WI38 (cell line): Measurements from ENCODE around the gene TNS4.

Experiments
- H3K4me3 ChIP-seq: 2 replicates; pipeline ENCODE4 v1.5.1; 2011; ENCODE audit warnings: low read depth, mild to moderate bottlenecking, control low read depth, low read length
- TF ChIP-seq, protein P1 (sequence below): IDR thresholded peaks from 2 replicates; pipeline ENCODE4 v1.5.1; 2012; ENCODE audit warnings: low read depth, mild to moderate bottlenecking, control low read depth, low read length

Gene TNS4

DNA sequence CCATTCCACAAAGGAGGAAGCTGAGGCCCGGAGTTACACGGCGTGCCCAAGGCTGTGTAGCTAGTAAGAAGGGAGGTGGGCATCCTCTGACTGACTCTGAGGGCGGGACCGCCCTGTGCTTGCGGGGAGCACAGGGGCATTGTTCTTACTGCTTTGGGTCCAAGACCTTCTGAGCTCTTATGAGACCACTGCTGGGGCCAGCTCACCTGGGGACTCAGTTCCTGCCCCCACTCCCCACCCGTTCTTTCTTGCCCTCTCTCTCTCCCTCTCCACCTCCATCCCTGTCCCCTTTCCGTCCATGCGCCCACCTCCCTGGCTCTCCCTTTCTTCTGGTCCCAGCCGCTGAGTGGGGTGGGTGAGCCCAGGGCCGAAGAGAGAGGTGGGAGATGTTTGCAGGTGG lies 44.2 kb upstream of the TNS4 start:
- TF ChIP-seq, protein P1, sequence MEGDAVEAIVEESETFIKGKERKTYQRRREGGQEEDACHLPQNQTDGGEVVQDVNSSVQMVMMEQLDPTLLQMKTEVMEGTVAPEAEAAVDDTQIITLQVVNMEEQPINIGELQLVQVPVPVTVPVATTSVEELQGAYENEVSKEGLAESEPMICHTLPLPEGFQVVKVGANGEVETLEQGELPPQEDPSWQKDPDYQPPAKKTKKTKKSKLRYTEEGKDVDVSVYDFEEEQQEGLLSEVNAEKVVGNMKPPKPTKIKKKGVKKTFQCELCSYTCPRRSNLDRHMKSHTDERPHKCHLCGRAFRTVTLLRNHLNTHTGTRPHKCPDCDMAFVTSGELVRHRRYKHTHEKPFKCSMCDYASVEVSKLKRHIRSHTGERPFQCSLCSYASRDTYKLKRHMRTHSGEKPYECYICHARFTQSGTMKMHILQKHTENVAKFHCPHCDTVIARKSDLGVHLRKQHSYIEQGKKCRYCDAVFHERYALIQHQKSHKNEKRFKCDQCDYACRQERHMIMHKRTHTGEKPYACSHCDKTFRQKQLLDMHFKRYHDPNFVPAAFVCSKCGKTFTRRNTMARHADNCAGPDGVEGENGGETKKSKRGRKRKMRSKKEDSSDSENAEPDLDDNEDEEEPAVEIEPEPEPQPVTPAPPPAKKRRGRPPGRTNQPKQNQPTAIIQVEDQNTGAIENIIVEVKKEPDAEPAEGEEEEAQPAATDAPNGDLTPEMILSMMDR = no peak
- H3K4me3 ChIP-seq = no peak overlapping the region

DNA sequence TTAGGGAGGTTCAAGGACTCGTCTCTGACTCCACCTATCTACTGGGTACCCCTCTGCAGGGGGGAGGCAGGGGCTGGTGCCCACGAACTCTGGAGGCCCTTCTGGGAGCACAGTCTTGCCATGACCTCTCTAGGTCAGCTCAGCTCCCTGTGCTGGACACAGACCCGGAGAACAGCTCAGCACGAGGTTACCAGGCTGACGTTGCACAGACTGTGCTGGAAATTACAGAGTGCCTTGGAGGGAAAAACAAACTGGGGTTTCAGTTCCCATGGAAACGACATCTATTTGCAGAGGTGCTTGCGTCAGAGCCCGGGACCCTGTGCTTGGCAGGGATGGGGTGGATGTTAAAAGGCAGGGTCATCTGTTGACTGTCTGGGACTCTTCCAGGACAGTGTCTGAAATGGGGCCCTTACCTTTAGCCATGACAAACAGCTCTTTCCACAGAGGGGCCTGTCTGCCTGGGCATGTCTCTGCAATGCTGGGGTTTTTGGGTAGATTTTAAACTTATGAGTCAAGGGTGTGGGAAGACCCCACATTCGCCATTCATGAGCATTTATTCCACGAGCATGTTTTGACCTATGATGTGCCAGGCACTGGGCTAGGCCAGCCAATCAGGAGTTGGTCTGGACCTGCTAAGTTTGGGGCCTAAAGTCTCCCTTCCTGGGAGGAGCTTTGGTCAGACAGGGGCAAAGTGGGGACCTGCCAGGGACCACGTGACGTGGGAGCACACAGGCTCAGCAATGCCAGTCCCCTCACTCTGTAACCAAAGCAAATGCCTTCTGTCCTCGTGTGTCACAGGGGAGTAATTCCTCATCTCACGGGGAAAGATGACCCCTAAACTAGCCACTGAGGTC lies 41.4 kb upstream of the TNS4 start:
- TF ChIP-seq, protein P1 = no peak
- H3K4me3 ChIP-seq = no peak overlapping the region

DNA sequence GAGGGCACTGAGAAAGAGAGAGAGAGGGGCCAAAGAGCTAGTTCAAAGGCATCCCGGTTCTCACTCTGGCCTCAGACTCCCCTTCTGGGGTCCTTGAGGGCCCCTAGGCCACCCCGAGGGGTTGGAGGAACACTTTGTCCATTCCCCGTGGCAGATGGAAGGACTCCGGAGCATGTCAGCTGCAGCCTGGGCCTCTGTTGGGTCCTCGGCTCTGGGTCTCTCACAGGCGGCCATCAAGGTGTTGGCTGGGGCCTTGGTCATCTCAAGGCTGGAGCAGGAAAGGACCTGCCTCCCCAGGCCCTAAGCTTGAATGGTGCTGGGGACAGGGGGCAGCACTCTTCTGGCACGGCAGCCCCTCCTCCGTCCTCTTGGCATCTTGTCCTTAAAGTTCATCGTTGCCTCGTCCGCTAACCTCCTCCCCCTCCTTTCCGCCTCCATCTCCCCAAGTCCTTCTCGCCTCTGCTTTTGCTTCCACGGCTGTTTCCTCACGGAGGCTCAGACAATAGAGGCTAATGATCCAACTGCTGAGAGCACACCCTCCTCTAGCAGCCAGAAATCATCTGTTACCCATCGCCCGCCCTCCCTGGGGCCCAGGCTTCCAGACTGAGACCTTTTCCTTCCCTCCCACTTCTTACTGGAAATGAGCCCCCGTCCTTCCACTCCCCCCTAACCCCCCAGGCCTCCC lies 40.6 kb upstream of the TNS4 start:
- no peak overlapping the region for H3K4me3 ChIP-seq
- TF ChIP-seq, protein P1 = no peak

DNA sequence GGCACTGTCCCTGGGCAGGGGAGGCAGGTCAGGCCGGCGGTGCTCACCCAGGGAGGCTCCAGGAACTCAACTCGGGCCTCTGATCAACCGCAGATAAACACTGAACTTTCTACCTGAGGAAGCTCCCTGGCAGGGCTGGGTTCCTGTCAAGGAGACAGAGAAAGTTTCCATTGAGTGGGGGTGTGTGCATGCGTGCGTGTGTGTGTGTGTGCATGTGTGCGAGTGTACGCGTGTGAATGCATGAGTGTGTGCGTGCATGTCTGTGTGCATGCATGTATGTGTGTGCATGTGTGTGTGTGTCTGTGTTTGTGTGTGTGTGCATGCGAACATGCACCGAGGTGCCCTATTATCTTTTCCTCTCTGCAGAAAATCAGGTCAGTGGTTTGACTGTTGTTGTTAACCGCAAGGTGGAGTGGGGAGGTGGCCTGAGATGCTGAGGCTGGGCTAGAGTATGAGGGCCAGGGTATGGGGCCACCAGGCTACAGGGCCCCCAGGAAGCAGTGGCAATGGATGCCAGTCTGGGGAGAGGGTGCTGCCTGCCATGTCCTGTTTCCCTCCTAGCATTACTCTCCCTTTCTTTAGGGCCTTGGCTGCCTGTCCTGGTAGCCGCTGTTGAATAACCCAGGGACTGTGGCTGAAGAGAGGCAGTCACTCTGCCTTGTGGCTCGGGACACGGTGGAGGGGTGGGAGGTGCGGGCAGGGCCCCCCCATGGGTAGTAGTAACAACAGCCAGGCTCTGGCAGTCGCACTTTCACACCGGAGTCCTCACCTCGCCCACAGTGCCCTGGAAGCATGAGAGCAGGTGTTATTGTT lies 39.8 kb upstream of the TNS4 start:
- H3K4me3 ChIP-seq = no peak overlapping the region
- TF ChIP-seq, protein P1 = no peak

DNA sequence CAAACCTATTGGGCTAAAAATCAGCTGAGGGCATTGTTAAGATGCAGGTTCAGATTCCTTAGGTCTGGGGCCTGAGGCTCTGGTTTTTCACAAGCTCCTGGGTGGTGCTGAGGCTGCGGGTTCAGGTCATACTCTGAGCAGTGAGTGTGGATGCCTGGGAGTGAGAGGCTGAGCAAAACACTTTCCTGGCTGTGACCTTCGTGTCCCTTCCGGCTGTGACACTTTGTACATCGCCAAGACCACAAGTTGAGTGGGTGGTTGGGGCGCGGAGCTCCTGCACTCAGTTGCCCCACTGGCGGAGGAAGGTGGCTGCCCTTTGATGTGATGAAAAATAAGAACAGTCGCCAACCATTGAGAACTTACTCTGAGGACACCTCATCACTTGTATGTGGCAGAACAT lies 39.0 kb upstream of the TNS4 start:
- TF ChIP-seq, protein P1 = no peak
- H3K4me3 ChIP-seq = no peak overlapping the region

DNA sequence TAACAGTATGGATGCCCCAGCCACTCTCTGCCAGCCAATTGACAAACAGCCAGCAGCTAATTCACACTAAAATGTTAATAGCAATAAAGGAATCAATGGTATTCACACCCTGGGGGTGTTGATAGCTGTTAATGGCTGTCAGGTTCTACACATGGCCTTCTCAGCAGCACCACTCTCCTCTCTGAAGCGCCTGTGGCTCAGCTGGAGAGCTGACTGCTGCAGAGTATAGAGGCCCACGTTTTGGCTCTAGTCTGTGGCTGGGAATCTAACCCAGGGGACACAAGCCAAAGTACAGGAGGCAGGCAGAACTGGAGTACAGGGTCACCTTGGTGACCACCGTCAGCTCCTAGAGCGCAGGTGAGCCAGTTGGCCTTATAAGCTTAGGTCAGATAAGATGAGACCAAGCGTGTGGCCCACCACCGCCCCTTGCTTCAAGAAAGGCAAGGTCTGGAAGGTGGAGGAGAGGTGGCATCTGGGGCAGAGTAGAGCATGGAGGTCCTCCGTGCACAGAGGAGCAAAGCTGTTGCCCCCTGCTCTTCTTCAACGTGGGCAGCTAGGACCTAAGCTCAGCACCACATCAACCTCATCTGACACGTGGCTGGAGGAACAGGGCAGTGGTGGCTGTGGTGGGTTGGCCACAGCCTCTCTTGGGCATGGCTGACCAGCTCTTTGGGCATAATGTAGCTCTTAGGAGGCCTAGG lies 38.4 kb upstream of the TNS4 start:
- H3K4me3 ChIP-seq = no peak overlapping the region
- TF ChIP-seq, protein P1 = no peak
